ENCODE data around the gene TNFSF4. TPM values are rescaled to one million over a fixed set of nuclear protein-coding genes. Genes with fewer than 3 reads are reported as not detected.

TNFSF4 gene
- total and polyA plus RNA-seq, 2 donors from 2014 or later = 0.58 to 1.3 TPM

DNA sequence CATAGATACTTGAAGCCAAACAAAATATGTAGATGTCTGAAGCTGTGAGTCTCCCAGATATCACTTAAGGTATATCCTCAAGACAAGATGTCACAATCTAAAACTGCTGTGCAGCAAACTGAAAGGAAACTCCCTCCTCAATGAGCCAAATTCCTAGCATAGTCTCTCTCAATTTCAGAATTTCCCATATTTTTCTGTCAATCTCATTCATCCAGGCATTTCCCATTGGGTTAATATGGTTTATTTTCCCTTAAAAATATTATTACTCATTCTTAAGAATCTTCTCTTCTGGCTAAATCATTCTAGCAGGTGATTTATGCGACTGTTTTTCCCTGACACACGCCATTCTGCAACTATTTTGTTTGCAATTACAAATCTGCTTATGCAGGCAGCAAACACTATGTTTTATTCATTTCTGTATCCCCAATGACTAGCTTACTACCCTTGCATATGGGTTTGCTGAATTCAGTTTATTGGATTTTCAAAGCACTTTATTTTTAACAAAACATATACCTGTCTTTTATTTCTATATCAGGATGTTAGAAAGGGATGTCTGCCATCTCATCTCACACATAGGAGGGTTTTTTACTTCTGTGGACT is 69.9 kb downstream of the TNFSF4 start:
- Histone ChIP-seq H3K9me3 (ENCODE audit: control insufficient read depth in 2 of 3, insufficient read depth in 1 of 3, low read length in 3 of 3) (no peaks in the 10 kb centered on the region), H3K4me3 (ENCODE audit: low read length in 3 of 3) (no peak overlapping the region), H3K9ac (ENCODE audit: low read length in 3 of 3) (no peak overlapping the region), H3K36me3 (ENCODE audit: control insufficient read depth in 2 of 3, insufficient read depth in 3 of 3, low read length in 3 of 3) (no peaks in the 10 kb centered on the region), H3K4me1 (ENCODE audit: control insufficient read depth in 2 of 3, insufficient read depth in 2 of 3, low read depth in 1 of 3, low read length in 3 of 3) (no peaks in the 10 kb centered on the region), H3K27ac (ENCODE audit: low read depth in 2 of 2, low read length in 2 of 2) (no peak overlapping the region), H3K27me3 (ENCODE audit: control insufficient read depth, insufficient read depth, low read length) (no peaks in the 10 kb centered on the region)
- intact Hi-C loops (cut with DNase I) = no loop called here
- FAIRE-seq = no peak
- no peak for DNase-seq
- TF ChIP-seq, protein P1, sequence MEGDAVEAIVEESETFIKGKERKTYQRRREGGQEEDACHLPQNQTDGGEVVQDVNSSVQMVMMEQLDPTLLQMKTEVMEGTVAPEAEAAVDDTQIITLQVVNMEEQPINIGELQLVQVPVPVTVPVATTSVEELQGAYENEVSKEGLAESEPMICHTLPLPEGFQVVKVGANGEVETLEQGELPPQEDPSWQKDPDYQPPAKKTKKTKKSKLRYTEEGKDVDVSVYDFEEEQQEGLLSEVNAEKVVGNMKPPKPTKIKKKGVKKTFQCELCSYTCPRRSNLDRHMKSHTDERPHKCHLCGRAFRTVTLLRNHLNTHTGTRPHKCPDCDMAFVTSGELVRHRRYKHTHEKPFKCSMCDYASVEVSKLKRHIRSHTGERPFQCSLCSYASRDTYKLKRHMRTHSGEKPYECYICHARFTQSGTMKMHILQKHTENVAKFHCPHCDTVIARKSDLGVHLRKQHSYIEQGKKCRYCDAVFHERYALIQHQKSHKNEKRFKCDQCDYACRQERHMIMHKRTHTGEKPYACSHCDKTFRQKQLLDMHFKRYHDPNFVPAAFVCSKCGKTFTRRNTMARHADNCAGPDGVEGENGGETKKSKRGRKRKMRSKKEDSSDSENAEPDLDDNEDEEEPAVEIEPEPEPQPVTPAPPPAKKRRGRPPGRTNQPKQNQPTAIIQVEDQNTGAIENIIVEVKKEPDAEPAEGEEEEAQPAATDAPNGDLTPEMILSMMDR (IDR thresholded peaks at IDR 0.05; ENCODE audit: borderline replicate concordance, extremely low read depth, insufficient read depth) = no peak

DNA sequence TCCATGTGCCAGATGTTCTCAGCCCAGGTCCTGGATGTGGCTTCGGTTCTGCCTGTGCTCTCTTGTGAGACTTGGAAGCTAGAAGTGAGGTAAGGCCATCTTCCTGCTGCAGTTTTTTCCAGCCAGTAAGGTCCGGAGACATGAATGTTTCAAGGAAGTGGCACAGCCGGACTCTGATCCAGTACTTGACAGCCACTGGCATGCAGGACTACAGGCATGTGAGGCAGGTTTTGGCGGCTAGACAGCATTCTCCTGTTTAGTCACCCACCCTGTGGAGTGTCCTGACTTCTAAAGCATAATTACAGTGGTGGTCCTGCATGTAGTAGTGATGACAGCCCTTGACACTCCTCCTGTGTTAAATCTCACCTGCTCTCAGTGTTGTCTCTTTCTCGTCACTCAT is 72.3 kb downstream of the TNFSF4 start:
- Histone ChIP-seq H3K9me3 (ENCODE audit: control insufficient read depth in 2 of 3, insufficient read depth in 1 of 3, low read length in 3 of 3) (no peaks in the 10 kb centered on the region), H3K27me3 (ENCODE audit: control insufficient read depth, insufficient read depth, low read length) (no peaks in the 10 kb centered on the region), H3K9ac (ENCODE audit: low read length in 3 of 3) (no peak overlapping the region), H3K36me3 (ENCODE audit: control insufficient read depth in 2 of 3, insufficient read depth in 3 of 3, low read length in 3 of 3) (no peaks in the 10 kb centered on the region), H3K4me1 (ENCODE audit: control insufficient read depth in 2 of 3, insufficient read depth in 2 of 3, low read depth in 1 of 3, low read length in 3 of 3) (no peaks in the 10 kb centered on the region), H3K4me3 (ENCODE audit: low read length in 3 of 3) (no peak overlapping the region), H3K27ac (ENCODE audit: low read depth in 2 of 2, low read length in 2 of 2) (no peak overlapping the region)
- intact Hi-C loops (cut with DNase I) = no loop called here
- no peak for DNase-seq
- no peak for FAIRE-seq
- TF ChIP-seq, protein P1 (IDR thresholded peaks at IDR 0.05; ENCODE audit: borderline replicate concordance, extremely low read depth, insufficient read depth) = no peak

DNA sequence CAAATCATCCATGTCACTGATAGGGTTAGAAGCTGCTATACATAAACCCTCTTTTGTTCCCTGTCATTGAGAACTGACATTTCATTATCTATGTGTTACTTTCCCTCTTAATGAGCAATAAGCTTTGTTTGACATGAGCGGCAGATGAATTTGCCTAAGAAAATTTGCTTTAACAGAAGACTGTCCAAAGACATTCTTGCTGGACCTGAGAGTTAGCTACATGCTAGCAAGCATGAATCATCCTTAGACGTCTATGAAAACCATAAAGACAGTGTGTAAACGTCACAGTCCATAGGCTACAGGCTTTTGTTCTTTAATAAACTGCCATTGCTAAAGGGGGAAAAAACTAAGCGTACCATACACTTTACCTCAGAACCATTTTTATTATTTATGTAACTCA is 73.1 kb downstream of the TNFSF4 start:
- Histone ChIP-seq H3K27me3 (ENCODE audit: control insufficient read depth, insufficient read depth, low read length) (no peaks in the 10 kb centered on the region), H3K27ac (ENCODE audit: low read depth in 2 of 2, low read length in 2 of 2) (no peak overlapping the region), H3K9me3 (ENCODE audit: control insufficient read depth in 2 of 3, insufficient read depth in 1 of 3, low read length in 3 of 3) (no peaks in the 10 kb centered on the region), H3K9ac (ENCODE audit: low read length in 3 of 3) (no peak overlapping the region), H3K4me3 (ENCODE audit: low read length in 3 of 3) (no peak overlapping the region), H3K4me1 (ENCODE audit: control insufficient read depth in 2 of 3, insufficient read depth in 2 of 3, low read depth in 1 of 3, low read length in 3 of 3) (no peaks in the 10 kb centered on the region), H3K36me3 (ENCODE audit: control insufficient read depth in 2 of 3, insufficient read depth in 3 of 3, low read length in 3 of 3) (no peaks in the 10 kb centered on the region)
- TF ChIP-seq, protein P1 (IDR thresholded peaks at IDR 0.05; ENCODE audit: borderline replicate concordance, extremely low read depth, insufficient read depth) = no peak
- no peak for DNase-seq
- no peak for FAIRE-seq
- intact Hi-C loops (cut with DNase I) = no loop called here

Other genes starting within 250 kb of the TNFSF4 start
- gene TNFSF18, start 156.4 kb downstream of the TNFSF4 start, total RNA-seq = not detected
- gene TNFSF18, start 156.4 kb downstream of the TNFSF4 start, polyA plus RNA-seq (ENCODE audit: insufficient read depth, low read depth, low replicate concordance) = not detected

All from kidney (tissue), 14 donors.